GM21576 (cell line): ENCODE measurements around the gene DAZAP1.
"Not testable (repeated sequence)": the region's sequence is repeated elsewhere in the genome, so short reads cannot be mapped to it uniquely, and the experiment has no call there.

Experiments
- ATAC-seq: cut with Tn5 transposase; IDR thresholded peaks from one replicate; pipeline ENCODE4 v1.9.1; 2021; ENCODE audit warnings: mild to moderate bottlenecking, moderate library complexity; ENCODE audit not compliant: unreplicated experiment

Gene DAZAP1

GRCh38 chr19:1471010-1471514 lies 63.7 kb downstream of the DAZAP1 start:
- no peak for ATAC-seq

GRCh38 chr19:1471515-1472160 lies 64.3 kb downstream of the DAZAP1 start:
- no peak for ATAC-seq

GRCh38 chr19:1472231-1473084 lies 65.1 kb downstream of the DAZAP1 start:
- no peak for ATAC-seq

- ATAC-seq, result no peak
These were observed 65.9 kb downstream of the DAZAP1 start for GRCh38 chr19:1473085-1473851.

GRCh38 chr19:1474011-1474764 lies 66.8 kb downstream of the DAZAP1 start:
- no peak for ATAC-seq

GRCh38 chr19:1474765-1475351 lies 67.5 kb downstream of the DAZAP1 start:
- no peak for ATAC-seq

- ATAC-seq, result no peak
These were observed 68.5 kb downstream of the DAZAP1 start for GRCh38 chr19:1475751-1476437.

- ATAC-seq, result not testable (repeated sequence)
These were observed 69.7 kb downstream of the DAZAP1 start for GRCh38 chr19:1477056-1477455.

- ATAC-seq, result peak; percentile 73
These were observed 71.7 kb downstream of the DAZAP1 start, which contains the start of gene C19orf25 for GRCh38 chr19:1478934-1479707. Gene C19orf25, minus strand, starts transcription at chr19:1479215. Its CDS starts 312 bp downstream, at chr19:1478903.

- no peak for ATAC-seq
These were observed 74.0 kb downstream of the DAZAP1 start for GRCh38 chr19:1481224-1481892.

- ATAC-seq, result no peak
These were observed 74.5 kb downstream of the DAZAP1 start for GRCh38 chr19:1481893-1482360.

- ATAC-seq, result no peak
These were observed 75.2 kb downstream of the DAZAP1 start for GRCh38 chr19:1482361-1483130.

- ATAC-seq, result no peak
These were observed 76.0 kb downstream of the DAZAP1 start for GRCh38 chr19:1483131-1483978.

GRCh38 chr19:1483979-1484428 lies 76.6 kb downstream of the DAZAP1 start:
- ATAC-seq, result no peak
